Fibroblast of gingiva (primary cell): ENCODE results near the gene CHST1.

Source experiments
- DNase-seq: peaks from one replicate; pipeline ENCODE4 v3.0.0-alpha.2; 2011; ENCODE audit warnings: low read depth

Gene CHST1

DNA sequence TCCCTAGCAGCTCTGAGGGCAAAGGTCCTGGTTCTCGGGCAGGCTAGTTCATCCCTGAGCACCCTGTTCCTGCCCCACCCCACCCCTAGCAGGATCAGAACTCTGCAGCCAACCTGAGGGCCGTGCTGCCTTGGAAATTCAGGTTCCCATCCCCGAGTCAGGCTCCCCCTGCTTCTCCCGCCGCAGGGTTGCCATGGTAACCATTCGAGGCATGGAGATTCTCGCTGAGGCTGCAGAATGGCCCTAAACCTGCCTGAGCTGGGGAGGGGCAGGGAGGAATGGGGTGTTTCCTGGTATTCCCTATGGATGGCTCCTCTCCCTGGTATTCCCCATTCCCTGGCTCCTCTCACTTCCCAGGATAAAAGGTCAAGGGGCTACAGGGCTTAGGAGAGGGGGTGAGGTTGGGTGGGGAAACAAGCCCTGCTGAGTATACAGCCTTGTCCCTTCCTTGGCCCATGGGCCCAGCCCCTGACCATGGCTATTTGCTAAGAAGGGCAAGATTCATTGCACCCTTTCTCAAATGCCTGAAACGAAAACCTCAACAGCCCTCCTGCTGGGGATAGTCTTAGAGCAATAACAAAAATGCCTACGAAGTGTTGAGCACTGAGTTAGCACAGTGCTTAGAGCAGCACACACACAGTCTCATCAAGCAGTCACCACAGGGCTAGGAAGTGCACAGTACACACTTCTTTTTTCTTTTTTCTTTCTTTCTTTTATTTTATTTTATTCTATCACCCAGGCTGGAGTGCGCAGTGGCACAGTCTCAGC lies 58.7 kb downstream of the CHST1 start:
- no peak for DNase-seq

GRCh38 chr11:45605051-45605450 lies 60.4 kb downstream of the CHST1 start:
- no peak for DNase-seq

GRCh38 chr11:45603946-45604682 lies 61.3 kb downstream of the CHST1 start:
- DNase-seq = no peak

GRCh38 chr11:45599161-45599943 lies 66.1 kb downstream of the CHST1 start:
- no peak for DNase-seq
